IPS-20b (cell line): ENCODE measurements around the gene STRBP.

ENCODE experiments used
- H3K27ac ChIP-seq: one replicate; pipeline ENCODE4 v1.5.1; 2013; ENCODE audit warnings: low read length
- H3K27me3 ChIP-seq: 2 replicates; pipeline ENCODE4 v1.6.1; 2013; ENCODE audit warnings: mild to moderate bottlenecking, low read length, inconsistent platforms; ENCODE audit not compliant: insufficient read depth
- H3K36me3 ChIP-seq: 2 replicates; pipeline ENCODE4 v1.6.1; 2013; ENCODE audit warnings: low read depth, mild to moderate bottlenecking, inconsistent platforms, low read length, moderate library complexity; ENCODE audit not compliant: insufficient read depth
- H3K4me1 ChIP-seq: 2 replicates; pipeline ENCODE4 v1.6.1; 2013; ENCODE audit warnings: mild to moderate bottlenecking, control low read depth, inconsistent platforms, low read length, moderate library complexity; ENCODE audit not compliant: insufficient read depth
- H3K4me3 ChIP-seq: 2 replicates; pipeline ENCODE4 v1.5.1; 2013; ENCODE audit warnings: mild to moderate bottlenecking, low read length, inconsistent platforms
- H3K9ac ChIP-seq: 2 replicates; pipeline ENCODE4 v1.6.1; 2013; ENCODE audit warnings: low read depth, mild to moderate bottlenecking, inconsistent platforms, low read length, moderate library complexity
- H3K9me3 ChIP-seq: 2 replicates; pipeline ENCODE4 v1.6.1; 2013; ENCODE audit warnings: mild to moderate bottlenecking, low read depth, low read length, inconsistent platforms; ENCODE audit not compliant: insufficient read depth

STRBP gene

DNA sequence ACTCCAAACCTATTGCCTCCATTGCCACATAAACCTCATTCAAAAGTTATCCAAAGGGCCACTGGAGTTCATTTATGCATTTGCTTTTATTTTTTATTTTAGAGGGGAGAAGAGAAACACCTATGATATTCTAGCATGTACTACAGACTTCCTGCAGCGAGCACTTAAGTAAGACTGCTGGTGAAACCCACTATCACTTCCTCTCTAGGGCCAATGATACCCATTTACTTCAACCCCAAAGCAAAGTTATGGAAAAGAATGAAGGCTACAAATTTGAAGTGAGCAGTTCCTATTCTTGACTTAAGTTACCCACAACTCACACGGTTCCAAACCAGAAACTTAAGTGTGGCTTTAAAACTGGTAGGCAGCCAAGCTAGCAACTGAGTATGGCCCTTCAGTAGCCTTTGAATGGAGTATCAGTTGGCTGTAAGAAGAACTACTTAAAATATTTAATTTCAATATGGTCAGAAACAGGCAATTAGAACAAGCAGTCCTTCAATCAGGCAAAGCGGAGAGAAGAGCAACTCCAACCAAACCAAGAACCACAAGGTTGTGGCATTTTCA is 140.8 kb downstream of the STRBP start:
- Histone ChIP-seq H3K4me3 (no peak overlapping the region), H3K36me3 (peaks cover 64% of the 10 kb centered on the region), H3K9me3 (no peaks in the 10 kb centered on the region), H3K27ac (no peak overlapping the region), H3K4me1 (no peaks in the 10 kb centered on the region; the same call in 1 of the 2 replicates), H3K9ac (no peak overlapping the region), H3K27me3 (no peaks in the 10 kb centered on the region)

DNA sequence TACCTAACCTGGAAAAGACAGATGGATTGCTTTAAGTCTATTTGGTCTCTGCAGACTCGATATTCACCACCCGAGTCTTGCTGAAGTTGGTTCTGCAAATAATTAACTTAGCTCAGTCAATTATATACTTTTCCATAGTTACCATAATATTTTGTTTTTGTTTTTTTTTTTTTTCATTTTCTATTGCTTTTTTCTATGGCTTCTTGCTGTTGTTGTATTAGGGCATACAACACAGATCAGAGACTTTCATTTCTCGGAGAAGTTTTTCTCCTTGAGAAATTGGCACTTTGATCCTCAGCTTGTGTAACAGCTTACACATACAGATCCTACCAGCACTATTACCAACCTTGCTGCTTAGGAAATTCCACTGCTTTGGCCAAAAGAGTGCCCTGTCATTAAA is 146.9 kb downstream of the STRBP start:
- no peak overlapping the region for H3K4me3 ChIP-seq

DNA sequence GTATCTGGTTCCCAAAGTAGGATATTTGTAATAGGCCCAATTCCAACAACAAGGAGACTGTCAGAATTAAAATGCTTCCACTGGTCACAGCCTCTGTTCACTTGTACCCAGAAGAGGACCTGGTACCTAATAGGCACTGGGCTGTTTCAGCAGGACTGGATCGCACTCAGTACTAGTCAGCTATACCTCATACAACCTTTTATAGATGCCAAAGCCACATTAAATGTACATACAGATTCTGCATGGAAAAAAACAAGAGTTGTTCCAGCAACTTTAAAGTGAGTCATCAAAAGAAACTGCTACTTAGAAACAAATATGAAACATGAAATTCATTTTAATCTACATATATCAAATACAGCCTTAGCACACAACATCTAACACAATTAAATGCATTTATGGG is 147.4 kb downstream of the STRBP start:
- Histone ChIP-seq H3K27ac (no peak overlapping the region), H3K27me3 (no peaks in the 10 kb centered on the region), H3K36me3 (peaks cover 13% of the 10 kb centered on the region), H3K4me1 (no peaks in the 10 kb centered on the region; the same call in 1 of the 2 replicates), H3K9me3 (no peaks in the 10 kb centered on the region), H3K4me3 (no peak overlapping the region), H3K9ac (no peak overlapping the region)

More for the DNA sequence above, 146.9 kb downstream of the STRBP start:
- Histone ChIP-seq H3K9ac (no peak overlapping the region), H3K4me1 (no peaks in the 10 kb centered on the region; the same call in 1 of the 2 replicates), H3K27ac (no peak overlapping the region), H3K27me3 (no peaks in the 10 kb centered on the region), H3K9me3 (no peaks in the 10 kb centered on the region), H3K36me3 (peaks cover 14% of the 10 kb centered on the region)

DNA sequence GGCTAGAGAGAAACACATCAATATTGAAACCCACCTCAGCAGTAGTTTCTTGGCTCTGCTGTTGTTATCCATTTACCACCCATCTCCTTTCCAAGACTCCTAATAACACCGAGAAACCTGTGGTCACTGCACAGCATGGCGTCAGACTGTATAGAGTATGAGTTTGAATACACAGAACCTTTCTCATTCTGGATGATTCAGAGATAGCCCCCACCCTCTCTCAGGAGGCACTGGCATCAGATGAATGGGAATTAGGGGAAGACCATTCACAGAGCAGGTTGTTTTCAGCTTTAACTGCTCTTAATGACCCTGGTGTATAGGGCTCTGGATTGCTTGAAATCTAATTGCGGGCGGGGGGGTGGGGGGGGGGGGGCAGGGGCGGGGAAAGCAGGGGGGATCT is 148.3 kb downstream of the STRBP start:
- Histone ChIP-seq H3K36me3 (peaks cover 18% of the 10 kb centered on the region; the same call in 1 of the 2 replicates), H3K4me1 (no peaks in the 10 kb centered on the region; the same call in 1 of the 2 replicates), H3K4me3 (no peak overlapping the region), H3K9me3 (no peaks in the 10 kb centered on the region), H3K27me3 (no peaks in the 10 kb centered on the region), H3K27ac (no peak overlapping the region), H3K9ac (no peak overlapping the region)

DNA sequence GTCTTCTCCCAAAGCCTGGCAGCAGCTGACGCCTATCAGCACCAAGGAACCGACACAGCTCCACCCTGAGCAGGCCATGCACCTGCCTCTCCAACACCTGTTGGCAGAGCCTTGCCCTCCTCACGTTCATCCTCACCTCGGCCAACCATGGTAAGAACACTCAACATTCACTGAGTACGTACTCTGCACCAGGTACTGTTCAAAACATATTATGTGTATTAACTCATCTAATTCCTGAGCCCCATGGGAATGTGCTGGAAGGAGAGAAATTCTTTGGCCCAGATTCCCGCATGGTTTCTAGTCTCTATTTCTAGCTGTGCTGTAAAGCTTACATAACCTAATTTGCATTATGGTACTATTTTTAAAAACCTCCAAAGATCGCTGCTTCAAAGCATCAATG is 148.8 kb downstream of the STRBP start:
- H3K9me3 ChIP-seq: no peaks in the 10 kb centered on the region
- peaks cover 22% of the 10 kb centered on the region; the same call in 1 of the 2 replicates for H3K36me3 ChIP-seq
- no peak overlapping the region for H3K27ac ChIP-seq
- no peak overlapping the region for H3K4me3 ChIP-seq
- no peak overlapping the region for H3K9ac ChIP-seq
- H3K27me3 ChIP-seq: no peaks in the 10 kb centered on the region
- H3K4me1 ChIP-seq: no peaks in the 10 kb centered on the region; the same call in 1 of the 2 replicates

DNA sequence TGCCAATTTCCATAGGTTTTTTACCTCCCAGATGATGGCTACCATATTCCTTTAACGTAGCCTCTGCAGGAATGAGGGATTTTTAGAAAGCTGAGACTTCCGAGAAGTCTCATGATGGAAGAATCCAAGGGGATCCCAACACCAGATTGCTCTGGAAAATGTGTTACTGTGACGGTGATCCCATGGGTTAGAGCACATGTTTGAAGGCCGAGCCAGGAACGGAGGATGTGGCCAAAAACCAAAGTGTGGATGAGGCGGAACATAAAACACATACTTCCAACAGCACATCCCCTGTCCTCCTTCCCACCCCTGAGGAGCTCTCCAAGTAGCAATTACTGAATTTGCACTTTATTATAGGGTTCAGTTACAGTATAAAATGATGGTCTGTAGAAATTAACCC is 152.3 kb downstream of the STRBP start:
- no peak overlapping the region for H3K27ac ChIP-seq
- peaks cover 24% of the 10 kb centered on the region for H3K36me3 ChIP-seq

DNA sequence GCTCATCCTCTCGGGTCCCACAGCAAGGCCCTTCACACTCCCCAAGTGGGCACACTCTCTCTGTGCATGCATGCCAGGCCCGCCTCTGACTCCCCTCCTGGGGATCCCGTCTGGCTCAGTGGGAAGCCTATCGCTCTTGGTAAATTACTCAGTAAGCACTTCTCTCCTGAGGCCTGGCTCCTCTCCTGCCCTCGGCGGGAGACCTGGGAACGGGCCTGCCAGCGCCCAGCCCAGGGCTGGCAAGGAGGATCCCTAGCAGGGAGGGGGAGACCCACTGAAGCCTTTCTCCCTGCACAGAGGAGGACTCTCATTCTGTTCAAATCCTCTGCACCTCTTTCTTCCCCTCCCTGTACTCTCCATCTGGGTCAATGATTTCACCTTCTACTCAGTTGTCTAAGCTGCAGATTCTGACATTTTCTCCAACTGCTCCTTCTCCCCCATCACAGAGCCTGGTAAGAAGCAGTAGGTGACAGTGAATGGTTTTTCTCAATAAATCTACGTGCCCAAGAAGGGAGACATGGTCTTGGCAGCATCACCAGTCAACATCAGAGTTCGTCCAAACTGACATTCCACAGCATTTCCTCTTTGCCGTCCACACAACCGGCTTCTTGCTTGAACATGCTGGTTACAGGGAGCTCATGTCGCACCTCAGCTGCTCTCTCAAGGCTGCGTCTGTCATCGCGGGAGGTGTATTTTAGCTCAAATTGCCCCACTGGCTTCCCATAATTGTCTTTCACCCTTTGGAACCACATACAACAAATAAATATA is 153.1 kb downstream of the STRBP start:
- H3K9ac ChIP-seq: no peak overlapping the region
- no peak overlapping the region for H3K27ac ChIP-seq
- peaks cover 2% of the 10 kb centered on the region; the same call in 1 of the 2 replicates for H3K4me1 ChIP-seq
- H3K4me3 ChIP-seq: no peak overlapping the region
- H3K9me3 ChIP-seq: no peaks in the 10 kb centered on the region
- H3K36me3 ChIP-seq: peaks cover 26% of the 10 kb centered on the region
- H3K27me3 ChIP-seq: no peaks in the 10 kb centered on the region

More for the DNA sequence above, 152.3 kb downstream of the STRBP start:
- Histone ChIP-seq H3K4me3 (no peak overlapping the region), H3K9me3 (no peaks in the 10 kb centered on the region), H3K27me3 (no peaks in the 10 kb centered on the region), H3K4me1 (peaks cover 2% of the 10 kb centered on the region; the same call in 1 of the 2 replicates), H3K9ac (no peak overlapping the region)

DNA sequence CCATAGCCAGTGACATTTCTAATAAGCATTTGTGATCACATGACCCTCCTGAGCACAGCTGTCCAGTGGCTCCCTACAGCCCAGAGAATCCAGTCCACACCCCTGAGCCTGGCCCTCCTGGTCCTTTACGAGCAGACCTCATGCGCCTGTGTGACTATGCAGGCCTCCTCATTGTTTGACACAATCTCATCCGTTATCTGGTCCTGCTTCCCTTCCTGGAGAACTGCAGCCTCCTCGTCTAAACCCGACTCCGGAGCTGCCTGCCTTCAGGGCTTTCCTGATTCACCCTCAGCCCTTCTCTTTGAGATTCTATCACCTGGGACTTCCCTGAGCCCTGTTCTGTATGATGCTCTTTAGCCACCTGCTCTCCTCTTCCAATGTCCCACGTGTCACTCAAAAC is 155.2 kb downstream of the STRBP start:
- H3K9me3 ChIP-seq: no peaks in the 10 kb centered on the region
- H3K27ac ChIP-seq: no peak overlapping the region
- peaks cover 48% of the 10 kb centered on the region for H3K36me3 ChIP-seq
- H3K9ac ChIP-seq: no peak overlapping the region
- peaks cover 2% of the 10 kb centered on the region; the same call in 1 of the 2 replicates for H3K4me1 ChIP-seq
- no peaks in the 10 kb centered on the region for H3K27me3 ChIP-seq
- no peak overlapping the region for H3K4me3 ChIP-seq

DNA sequence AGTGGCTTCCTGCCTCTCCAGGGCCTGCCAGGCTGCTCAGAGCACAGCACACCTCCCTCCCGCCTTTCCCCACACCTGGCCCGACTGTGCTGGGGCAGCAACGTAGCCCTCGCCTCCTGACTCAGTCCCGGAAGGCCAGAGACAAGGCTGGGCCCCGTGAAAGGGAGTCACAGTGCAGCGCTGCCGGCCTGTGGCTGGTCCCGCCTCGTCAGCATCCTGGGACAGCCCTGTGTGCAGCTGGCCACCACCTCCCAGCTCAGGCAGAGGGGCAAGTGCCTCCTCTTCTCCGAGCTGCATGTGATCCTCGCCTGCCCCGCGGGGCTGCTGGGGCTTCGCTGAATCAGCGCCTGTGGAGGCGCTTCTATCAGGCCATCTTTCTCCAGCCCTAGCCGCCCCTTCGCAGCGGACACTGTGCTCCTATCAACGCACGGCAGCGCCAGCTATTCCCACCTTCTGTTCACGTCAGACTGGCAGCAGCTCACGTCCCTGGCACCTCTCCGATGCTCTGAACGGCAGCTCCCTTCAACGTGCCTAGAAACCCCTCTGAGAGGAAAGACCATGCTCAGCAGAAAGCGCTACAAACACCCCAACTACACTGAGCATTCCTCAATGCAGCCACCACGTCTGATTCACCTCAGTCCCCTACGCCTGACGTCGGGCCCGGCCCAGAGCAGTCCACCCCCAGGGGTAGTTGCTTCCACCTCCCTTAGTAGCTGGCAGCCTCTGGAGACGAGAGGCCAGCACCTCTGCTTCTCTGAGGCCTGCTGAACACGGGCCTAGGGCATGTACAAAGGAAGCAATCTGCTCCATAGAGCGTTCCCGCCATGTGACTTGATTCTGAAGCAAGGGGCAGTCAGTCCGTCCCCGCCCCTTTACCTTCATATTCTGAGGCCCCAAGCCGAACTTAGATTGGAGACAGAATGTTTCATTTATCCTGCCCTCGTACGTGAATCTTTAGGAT is 156.1 kb downstream of the STRBP start:
- Histone ChIP-seq H3K4me3 (no peak overlapping the region), H3K9me3 (no peaks in the 10 kb centered on the region), H3K9ac (no peak overlapping the region), H3K27ac (no peak overlapping the region), H3K36me3 (peaks cover 52% of the 10 kb centered on the region), H3K27me3 (no peaks in the 10 kb centered on the region), H3K4me1 (peaks cover 2% of the 10 kb centered on the region; the same call in 1 of the 2 replicates)

DNA sequence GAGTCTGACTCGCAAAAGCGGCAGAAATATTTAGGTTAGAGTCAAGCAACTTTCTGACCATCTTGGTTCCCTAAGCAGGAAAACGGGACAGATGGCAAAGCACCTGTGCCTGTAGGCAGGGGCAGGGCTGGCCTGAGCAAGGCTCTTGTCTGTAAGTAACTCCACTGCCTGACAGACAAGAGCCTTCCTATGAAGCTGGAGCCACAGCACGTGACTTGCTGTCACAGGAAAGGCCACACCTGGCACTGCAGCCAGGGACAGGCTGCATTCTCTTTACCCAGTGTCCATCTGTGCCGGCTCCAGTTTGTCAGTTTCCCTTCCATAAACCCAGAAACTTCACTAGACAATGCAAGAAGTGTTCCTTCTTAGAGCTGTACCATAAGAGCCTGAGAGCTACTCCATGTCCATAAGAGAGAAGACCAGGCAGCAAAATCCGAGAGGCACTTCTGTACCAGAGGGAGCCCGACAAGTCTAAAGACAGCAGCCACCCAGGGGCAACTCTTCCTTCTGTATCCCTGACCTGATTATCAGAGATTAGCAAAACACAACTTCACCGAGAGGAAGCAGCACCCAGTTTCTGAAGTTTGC is 156.9 kb downstream of the STRBP start:
- Histone ChIP-seq H3K36me3 (peaks cover 56% of the 10 kb centered on the region), H3K4me3 (no peak overlapping the region)

More for the DNA sequence above, 156.9 kb downstream of the STRBP start:
- Histone ChIP-seq H3K4me1 (peaks cover 2% of the 10 kb centered on the region; the same call in 1 of the 2 replicates), H3K27ac (no peak overlapping the region), H3K9me3 (no peaks in the 10 kb centered on the region), H3K9ac (no peak overlapping the region), H3K27me3 (no peaks in the 10 kb centered on the region)
